ENCODE data around the gene SSMEM1. TPM values are rescaled to one million over a fixed set of nuclear protein-coding genes. Genes with fewer than 3 reads are reported as not detected.

Gene SSMEM1
- total RNA-seq (not detected in 2 replicates), polyA plus RNA-seq (not detected in 2 replicates)

- no peak for TF ChIP-seq CTCF (IDR thresholded peaks at IDR 0.05; ENCODE audit: low read depth, low read length)
- peak in 1 of 2 donors; percentile 53 for DNase-seq (ENCODE audit: low read depth in 1 of 2, low spot score in 1 of 2)
- H3K4me1 ChIP-seq (ENCODE audit: low read depth): peaks cover 14% of the 10 kb centered on the region
- H3K27me3 ChIP-seq: no peaks in the 10 kb centered on the region
- H3K27ac ChIP-seq: no peak within 1 kb of the TSS
- H3K36me3 ChIP-seq: no peaks in the 10 kb centered on the region
- no peaks in the 10 kb centered on the region for H3K9me3 ChIP-seq (ENCODE audit: low read depth)
- H3K4me3 ChIP-seq: no peak within 1 kb of the TSS
Measured at GRCh38 chr7:130207642-130208041, at the start of gene SSMEM1. SSMEM1 (plus strand) TSS chr7:130207860; CDS start chr7:130207911, 51 bp downstream.

GRCh38 chr7:130160023-130160422 is 47.6 kb upstream of the SSMEM1 start:
- H3K9me3 ChIP-seq (ENCODE audit: low read depth): no peaks in the 10 kb centered on the region

GRCh38 chr7:130160455-130160854 is 47.2 kb upstream of the SSMEM1 start:
- no peak overlapping the region for H3K4me3 ChIP-seq
- no peak for TF ChIP-seq CTCF (IDR thresholded peaks at IDR 0.05; ENCODE audit: low read depth, low read length)
- no peaks in the 10 kb centered on the region for H3K4me1 ChIP-seq (ENCODE audit: low read depth)
- peaks cover 11% of the 10 kb centered on the region for H3K36me3 ChIP-seq
- H3K27ac ChIP-seq: peak overlapping the region; percentile 35
- no peak for DNase-seq (ENCODE audit: low read depth in 1 of 2, low spot score in 1 of 2)
- H3K9me3 ChIP-seq (ENCODE audit: low read depth): no peaks in the 10 kb centered on the region
- H3K27me3 ChIP-seq: no peaks in the 10 kb centered on the region

More at GRCh38 chr7:130160023-130160422, 47.6 kb upstream of the SSMEM1 start:
- peak overlapping the region; percentile 35 for H3K27ac ChIP-seq
- no peaks in the 10 kb centered on the region for H3K27me3 ChIP-seq
- peaks cover 9% of the 10 kb centered on the region for H3K36me3 ChIP-seq
- no peak for TF ChIP-seq CTCF (IDR thresholded peaks at IDR 0.05; ENCODE audit: low read depth, low read length)
- no peak for DNase-seq (ENCODE audit: low read depth in 1 of 2, low spot score in 1 of 2)
- H3K4me1 ChIP-seq (ENCODE audit: low read depth): no peaks in the 10 kb centered on the region
- H3K4me3 ChIP-seq: no peak overlapping the region

- no peaks in the 10 kb centered on the region for H3K4me1 ChIP-seq (ENCODE audit: low read depth)
- no peak for DNase-seq (ENCODE audit: low read depth in 1 of 2, low spot score in 1 of 2)
- no peaks in the 10 kb centered on the region for H3K9me3 ChIP-seq (ENCODE audit: low read depth)
- no peaks in the 10 kb centered on the region for H3K27me3 ChIP-seq
- no peak for TF ChIP-seq CTCF (IDR thresholded peaks at IDR 0.05; ENCODE audit: low read depth, low read length)
- peaks cover 16% of the 10 kb centered on the region for H3K36me3 ChIP-seq
- H3K27ac ChIP-seq: no peak overlapping the region
- no peak overlapping the region for H3K4me3 ChIP-seq
Measured at GRCh38 chr7:130162196-130162595, 45.5 kb upstream of the SSMEM1 start.

GRCh38 chr7:130174237-130174959 is 33.3 kb upstream of the SSMEM1 start:
- no peak for DNase-seq (ENCODE audit: low read depth in 1 of 2, low spot score in 1 of 2)
- H3K36me3 ChIP-seq: peaks cover 24% of the 10 kb centered on the region
- no peak for TF ChIP-seq CTCF (IDR thresholded peaks at IDR 0.05; ENCODE audit: low read depth, low read length)
- H3K4me1 ChIP-seq (ENCODE audit: low read depth): no peaks in the 10 kb centered on the region
- no peak overlapping the region for H3K27ac ChIP-seq
- H3K27me3 ChIP-seq: no peaks in the 10 kb centered on the region
- H3K4me3 ChIP-seq: no peak overlapping the region
- H3K9me3 ChIP-seq (ENCODE audit: low read depth): no peaks in the 10 kb centered on the region

Data from cardiac muscle cell (in vitro differentiated cells and primary cell).